H1 (cell line): ENCODE measurements around the gene DCXR. TPM values are rescaled to one million over a fixed set of nuclear protein-coding genes. Genes with fewer than 3 reads are reported as not detected.

Experiments used
- ASH2L ChIP-seq: fragments of 200-600, 300-600 bp; sonication (generic); IDR thresholded peaks from one replicate; pipeline ENCODE4 v1.7.1; 2017; ENCODE audit warnings: low read length
- ATF2 ChIP-seq: IDR thresholded peaks from 2 replicates; pipeline ENCODE4 v1.6.1; 2012; ENCODE audit warnings: low read length, inconsistent platforms
- CHD2 ChIP-seq: IDR thresholded peaks from 2 replicates; pipeline ENCODE4 v1.6.1; 2012; ENCODE audit warnings: low read length, improper control_type of control experiment
- FOSL1 ChIP-seq: IDR thresholded peaks from 2 replicates; pipeline ENCODE4 v1.6.1; 2011; ENCODE audit warnings: mild to moderate bottlenecking, low read depth, low read length, moderate library complexity; ENCODE audit not compliant: insufficient read depth
- JUN ChIP-seq: IDR thresholded peaks from 2 replicates; pipeline ENCODE4 v1.6.1; 2011; ENCODE audit warnings: low read depth, mild to moderate bottlenecking, improper control_type of control experiment, low read length
- NANOG ChIP-seq: IDR thresholded peaks from 2 replicates; pipeline ENCODE4 v1.6.1; 2011; ENCODE audit warnings: low read length, low read depth, mild to moderate bottlenecking, inconsistent platforms; ENCODE audit not compliant: insufficient read depth, poor library complexity, severe bottlenecking
- RNF2 ChIP-seq: fragments of 200-900, 300-1000 bp; sonication (generic); IDR thresholded peaks from 2 replicates; pipeline ENCODE4 v1.7.1; 2016; ENCODE audit warnings: borderline replicate concordance, low read depth, mild to moderate bottlenecking, antibody characterized with exemption, low read length; ENCODE audit not compliant: poor library complexity, severe bottlenecking; ENCODE audit errors: missing control alignments
- SIRT6 ChIP-seq: IDR thresholded peaks from one replicate; pipeline ENCODE4 v1.7.1; 2012; ENCODE audit warnings: low read length, inconsistent platforms
- polyA plus RNA-seq, 7 experiments: library from polyadenylated mRNA; depleted of rRNA in 3 of 7; stranded (reverse) in 5 of 7; unstranded in 2 of 7; fragments of >200 nt in 5 of 7; fragments of 200-250 nt in 2 of 7; gene quantifications; 1 replicate in 5 of 7; 2 replicates in 1 of 7; 4 replicates in 1 of 7; pipeline versions ENCODE4 v1.2.1 to v1.2.3, GENCODE V29; 2011 to 2013; ENCODE audit warnings: missing spikeins in 2 of 7, mixed read lengths in 2 of 7
- total RNA-seq: library from RNA; stranded (reverse); fragmentation: NEBNext Ultra II Directional; extraction: Animal tissue kit (Norgen Biotek cat#: 25700); gene quantifications from 2 replicates; pipeline ENCODE4 v1.2.1, GENCODE V29; 2021
- TF ChIP-seq, protein P1 (sequence below), 3 experiments: IDR thresholded peaks; 1 replicate in 2 of 3; 2 replicates in 1 of 3; pipeline versions ENCODE4 v1.5.1 to v1.6.1; 2011; ENCODE audit warnings: low read length in 3 of 3, mild to moderate bottlenecking in 3 of 3, inconsistent platforms in 2 of 3, low read depth in 1 of 3, moderate library complexity in 1 of 3; ENCODE audit not compliant: insufficient read depth in 1 of 3; ENCODE audit errors: control extremely low read depth in 1 of 3

The DCXR gene
- total and polyA plus RNA-seq, 2 of the 8 experiments (the other 6 are each of a cell fraction or from before 2014, with no cell fraction given) = 96.3 to 212 TPM

- TF ChIP-seq, protein P1, sequence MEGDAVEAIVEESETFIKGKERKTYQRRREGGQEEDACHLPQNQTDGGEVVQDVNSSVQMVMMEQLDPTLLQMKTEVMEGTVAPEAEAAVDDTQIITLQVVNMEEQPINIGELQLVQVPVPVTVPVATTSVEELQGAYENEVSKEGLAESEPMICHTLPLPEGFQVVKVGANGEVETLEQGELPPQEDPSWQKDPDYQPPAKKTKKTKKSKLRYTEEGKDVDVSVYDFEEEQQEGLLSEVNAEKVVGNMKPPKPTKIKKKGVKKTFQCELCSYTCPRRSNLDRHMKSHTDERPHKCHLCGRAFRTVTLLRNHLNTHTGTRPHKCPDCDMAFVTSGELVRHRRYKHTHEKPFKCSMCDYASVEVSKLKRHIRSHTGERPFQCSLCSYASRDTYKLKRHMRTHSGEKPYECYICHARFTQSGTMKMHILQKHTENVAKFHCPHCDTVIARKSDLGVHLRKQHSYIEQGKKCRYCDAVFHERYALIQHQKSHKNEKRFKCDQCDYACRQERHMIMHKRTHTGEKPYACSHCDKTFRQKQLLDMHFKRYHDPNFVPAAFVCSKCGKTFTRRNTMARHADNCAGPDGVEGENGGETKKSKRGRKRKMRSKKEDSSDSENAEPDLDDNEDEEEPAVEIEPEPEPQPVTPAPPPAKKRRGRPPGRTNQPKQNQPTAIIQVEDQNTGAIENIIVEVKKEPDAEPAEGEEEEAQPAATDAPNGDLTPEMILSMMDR (IDR thresholded peaks at IDR 0.05; ENCODE audit: control extremely low read depth in 1 of 3, insufficient read depth in 1 of 3, low read depth in 1 of 3, low read length in 3 of 3) = no peak
- TF ChIP-seq JUN = no peak
- no peak for TF ChIP-seq RNF2
- no peak for TF ChIP-seq FOSL1
- TF ChIP-seq ASH2L = no peak
- TF ChIP-seq NANOG = no peak
- TF ChIP-seq ATF2 = no peak
- no peak for TF ChIP-seq SIRT6
- no peak for TF ChIP-seq CHD2
Observed at GRCh38 chr17:82010575-82011525, 26.6 kb downstream of the DCXR start (continued).
